GM12801 (cell line): ENCODE measurements around the gene SLTM.

Experiments used
- CTCF ChIP-seq: IDR thresholded peaks from one replicate; pipeline ENCODE4 v1.5.1; 2011; ENCODE audit warnings: control low read depth; ENCODE audit not compliant: insufficient read length; ENCODE audit errors: extremely low read depth

The SLTM gene

GRCh38 chr15:58923696-58924300 is 9.7 kb downstream of the SLTM start:
- no peak for TF ChIP-seq CTCF

GRCh38 chr15:58923284-58923683 is 10.2 kb downstream of the SLTM start:
- no peak for TF ChIP-seq CTCF

- no peak for TF ChIP-seq CTCF
Observed at GRCh38 chr15:58921267-58921790, 12.2 kb downstream of the SLTM start.

- no peak for TF ChIP-seq CTCF
Observed at GRCh38 chr15:58919232-58919631, 14.2 kb downstream of the SLTM start.

- TF ChIP-seq CTCF: no peak
Observed at GRCh38 chr15:58918239-58918638, 15.2 kb downstream of the SLTM start.

GRCh38 chr15:58916962-58917361 is 16.5 kb downstream of the SLTM start:
- TF ChIP-seq CTCF: no peak

GRCh38 chr15:58910456-58910855 is 23.0 kb downstream of the SLTM start:
- TF ChIP-seq CTCF: no peak
